HCT116 (cell line): ENCODE data around the gene COLEC11.
"Not testable (repeated sequence)": the region's sequence is repeated elsewhere in the genome, so short reads cannot be mapped to it uniquely, and the experiment has no call there.

Experiments
- CTCF ChIP-seq, 3 experiments: fragments of 200-600 bp in 1 of 3; sonication (generic) in 1 of 3; IDR thresholded peaks in 2 of 3; conservative IDR thresholded peaks in 1 of 3; 2 replicates each; pipeline ENCODE4 v1.5.1; 2012 to 2017; ENCODE audit warnings: low read depth in 2 of 3, low read length in 2 of 3, antibody characterized with exemption in 1 of 3, borderline replicate concordance in 1 of 3, control low read depth in 1 of 3, mild to moderate bottlenecking in 1 of 3, mixed read lengths in 1 of 3, mixed run types in 1 of 3, moderate library complexity in 1 of 3; ENCODE audit not compliant: insufficient read depth in 1 of 3
- ELF1 ChIP-seq: IDR thresholded peaks from 2 replicates; pipeline ENCODE4 v1.6.1; 2012; ENCODE audit warnings: low read depth, borderline replicate concordance
- EZH2 ChIP-seq: fragments of 200-600 bp; sonication (generic); IDR thresholded peaks from 2 replicates; pipeline ENCODE4 v1.6.1; 2017; ENCODE audit warnings: antibody characterized with exemption, mixed run types
- MAX ChIP-seq: IDR thresholded peaks from 2 replicates; pipeline ENCODE4 v1.6.1; 2012
- POLR2A ChIP-seq: IDR thresholded peaks from 2 replicates; pipeline ENCODE4 v1.7.0; 2011; ENCODE audit warnings: borderline replicate concordance; ENCODE audit not compliant: insufficient read depth, insufficient read length; ENCODE audit errors: extremely low read depth
- POLR2AphosphoS5 ChIP-seq: IDR thresholded peaks from 2 replicates; pipeline ENCODE4 v1.6.1; 2011; ENCODE audit warnings: mild to moderate bottlenecking, low read depth, low read length, moderate library complexity
- RAD21 ChIP-seq: IDR thresholded peaks from 2 replicates; pipeline ENCODE4 v1.6.1; 2012; ENCODE audit warnings: low read depth, mild to moderate bottlenecking
- REST ChIP-seq: IDR thresholded peaks from 2 replicates; pipeline ENCODE4 v1.6.1; 2012; ENCODE audit warnings: low read depth
- YY1 ChIP-seq: IDR thresholded peaks from 2 replicates; pipeline ENCODE4 v1.6.1; 2011; ENCODE audit warnings: low read length, low read depth, moderate library complexity, mild to moderate bottlenecking; ENCODE audit not compliant: insufficient replicate concordance; ENCODE audit errors: extremely low read depth
- ZFX ChIP-seq: fragments of 450-650 bp; IDR thresholded peaks from 2 replicates; pipeline ENCODE4 v1.6.1; 2017
- ZNF274 ChIP-seq: fragments of 200-500 bp; sonication (Bioruptor generic); IDR thresholded peaks from 2 replicates; pipeline ENCODE4 v1.6.1; 2014; ENCODE audit warnings: mild to moderate bottlenecking, low read depth, low read length, inconsistent platforms

GRCh38 chr2:3619661-3620060 is 24.7 kb downstream of the COLEC11 start:
- not testable (repeated sequence) for TF ChIP-seq ELF1; CTCF (IDR thresholded peaks at IDR 0.05 in 2 of 3, conservative IDR thresholded peaks at IDR 0.05 in 1 of 3; ENCODE audit: borderline replicate concordance in 1 of 3, insufficient read depth in 1 of 3, low read depth in 2 of 3, low read length in 2 of 3); POLR2A; POLR2AphosphoS5; ZFX; EZH2; RAD21; REST; MAX; ZNF274; YY1
